SJSA1 (cell line): ENCODE measurements around the gene TMEM74B. TPM values are rescaled to one million over a fixed set of nuclear protein-coding genes. Genes with fewer than 3 reads are reported as not detected.

Source experiments
- DNase-seq, 2 experiments: peaks; one replicate each; pipeline ENCODE4 v3.0.0-alpha.2; 2015 to 2020; ENCODE audit warnings: low spot score in 2 of 2, low read depth in 1 of 2
- H3K27ac ChIP-seq: fragments of 250-450 bp; sonication (Bioruptor Pico); 2 replicates; pipeline ENCODE4 v1.5.1; 2020; ENCODE audit warnings: mild to moderate bottlenecking, moderate library complexity
- H3K27me3 ChIP-seq: fragments of 250-450 bp; sonication (Bioruptor Pico); replicated peaks from 2 replicates; pipeline ENCODE4 v1.5.1; 2020; ENCODE audit warnings: mild to moderate bottlenecking, moderate library complexity
- H3K36me3 ChIP-seq: fragments of 250-450 bp; sonication (Bioruptor Pico); 2 replicates; pipeline ENCODE4 v1.5.1; 2020; ENCODE audit warnings: mild to moderate bottlenecking
- H3K4me1 ChIP-seq: fragments of 250-450 bp; sonication (Bioruptor Pico); replicated peaks from 2 replicates; pipeline ENCODE4 v1.6.1; 2021; ENCODE audit warnings: mild to moderate bottlenecking
- H3K4me3 ChIP-seq: fragments of 250-450 bp; sonication (Bioruptor Pico); 2 replicates; pipeline ENCODE4 v1.5.1; 2020; ENCODE audit warnings: mild to moderate bottlenecking
- H3K9me3 ChIP-seq: fragments of 250-450 bp; sonication (Bioruptor Pico); replicated peaks from 2 replicates; pipeline ENCODE4 v1.5.1; 2020; ENCODE audit warnings: mild to moderate bottlenecking
- total RNA-seq: library from RNA; depleted of rRNA; stranded (reverse); fragments of >200 nt; shearing (Covaris generic); gene quantifications from 2 replicates; pipeline ENCODE4 v1.2.3, GENCODE V29; 2014

Gene TMEM74B
- total RNA-seq, 1 experiment from 2014 or later, result not detected

- H3K27me3 ChIP-seq, result 0 out of 2 replicates have a peak, but pooled peaks cover 6% of the 10 kb centered on the region
- no peak overlapping the region for H3K4me3 ChIP-seq
- H3K36me3 ChIP-seq, result no peaks in the 10 kb centered on the region
- H3K4me1 ChIP-seq, result no peaks in the 10 kb centered on the region
- no peak overlapping the region for H3K27ac ChIP-seq
- H3K9me3 ChIP-seq, result no peaks in the 10 kb centered on the region
- no peak for DNase-seq
These were observed 14.0 kb upstream of the TMEM74B start for GRCh38 chr20:1198751-1199150.

- Histone ChIP-seq H3K27me3 (0 out of 2 replicates have a peak, but pooled peaks cover 4% of the 10 kb centered on the region), H3K36me3 (no peaks in the 10 kb centered on the region), H3K4me1 (no peaks in the 10 kb centered on the region), H3K27ac (no peak overlapping the region), H3K9me3 (no peaks in the 10 kb centered on the region), H3K4me3 (no peak overlapping the region)
- no peak for DNase-seq
These were observed 13.0 kb upstream of the TMEM74B start for GRCh38 chr20:1197801-1198200.

- Histone ChIP-seq H3K4me1 (no peaks in the 10 kb centered on the region), H3K27me3 (0 out of 2 replicates have a peak, but pooled peaks cover 6% of the 10 kb centered on the region), H3K9me3 (no peaks in the 10 kb centered on the region), H3K36me3 (no peaks in the 10 kb centered on the region), H3K27ac (no peak overlapping the region), H3K4me3 (no peak overlapping the region)
- DNase-seq, result no peak
These were observed 11.9 kb upstream of the TMEM74B start for GRCh38 chr20:1196634-1197033.

GRCh38 chr20:1195226-1195625 lies 10.4 kb upstream of the TMEM74B start:
- no peak overlapping the region for H3K4me3 ChIP-seq
- DNase-seq, result no peak
- no peak overlapping the region for H3K27ac ChIP-seq
- no peaks in the 10 kb centered on the region for H3K9me3 ChIP-seq
- H3K4me1 ChIP-seq, result no peaks in the 10 kb centered on the region
- peaks cover 16% of the 10 kb centered on the region; the same call in 1 of the 2 replicates for H3K27me3 ChIP-seq
- H3K36me3 ChIP-seq, result no peaks in the 10 kb centered on the region

- Histone ChIP-seq H3K36me3 (no peaks in the 10 kb centered on the region), H3K4me3 (no peak overlapping the region), H3K27me3 (peaks cover 32% of the 10 kb centered on the region), H3K9me3 (no peaks in the 10 kb centered on the region), H3K4me1 (no peaks in the 10 kb centered on the region), H3K27ac (no peak overlapping the region)
- DNase-seq, result no peak
These were observed 6.5 kb upstream of the TMEM74B start for GRCh38 chr20:1191299-1191698.

GRCh38 chr20:1190847-1191246 lies 6.1 kb upstream of the TMEM74B start:
- DNase-seq, result no peak
- Histone ChIP-seq H3K36me3 (no peaks in the 10 kb centered on the region), H3K27me3 (peaks cover 36% of the 10 kb centered on the region), H3K27ac (no peak overlapping the region), H3K9me3 (no peaks in the 10 kb centered on the region), H3K4me1 (no peaks in the 10 kb centered on the region), H3K4me3 (no peak overlapping the region)

- H3K27me3 ChIP-seq, result peaks cover 41% of the 10 kb centered on the region
- H3K9me3 ChIP-seq, result no peaks in the 10 kb centered on the region
- no peaks in the 10 kb centered on the region for H3K36me3 ChIP-seq
- H3K27ac ChIP-seq, result no peak overlapping the region
- DNase-seq, result no peak
- H3K4me1 ChIP-seq, result peaks cover 3% of the 10 kb centered on the region; the same call in 1 of the 2 replicates
- no peak overlapping the region for H3K4me3 ChIP-seq
These were observed 5.0 kb upstream of the TMEM74B start for GRCh38 chr20:1189827-1190226.

- H3K27me3 ChIP-seq, result peaks cover 53% of the 10 kb centered on the region
- DNase-seq, result no peak
- H3K4me1 ChIP-seq, result peaks cover 3% of the 10 kb centered on the region; the same call in 1 of the 2 replicates
- H3K9me3 ChIP-seq, result no peaks in the 10 kb centered on the region
- H3K4me3 ChIP-seq, result no peak overlapping the region
- H3K36me3 ChIP-seq, result no peaks in the 10 kb centered on the region
- H3K27ac ChIP-seq, result no peak overlapping the region
These were observed 3.6 kb upstream of the TMEM74B start for GRCh38 chr20:1188347-1188746.

- H3K9me3 ChIP-seq, result no peaks in the 10 kb centered on the region
- H3K36me3 ChIP-seq, result no peaks in the 10 kb centered on the region
- peaks cover 59% of the 10 kb centered on the region for H3K27me3 ChIP-seq
- H3K27ac ChIP-seq, result no peak overlapping the region
- H3K4me3 ChIP-seq, result no peak overlapping the region
- no peak for DNase-seq
- peaks cover 3% of the 10 kb centered on the region; the same call in 1 of the 2 replicates for H3K4me1 ChIP-seq
These were observed 2.9 kb upstream of the TMEM74B start for GRCh38 chr20:1187605-1188171.

- Histone ChIP-seq H3K4me1 (peaks cover 3% of the 10 kb centered on the region; the same call in 1 of the 2 replicates), H3K27ac (no peak overlapping the region), H3K9me3 (no peaks in the 10 kb centered on the region), H3K27me3 (peaks cover 58% of the 10 kb centered on the region), H3K36me3 (no peaks in the 10 kb centered on the region), H3K4me3 (no peak overlapping the region)
- DNase-seq, result no peak
These were observed 1.7 kb upstream of the TMEM74B start for GRCh38 chr20:1186367-1186991.

GRCh38 chr20:1185790-1186334 lies 1.1 kb upstream of the TMEM74B start:
- DNase-seq, result peak in 1 of 2 experiments; percentile 16
- Histone ChIP-seq H3K27me3 (peaks cover 55% of the 10 kb centered on the region), H3K4me3 (no peak overlapping the region), H3K4me1 (peaks cover 3% of the 10 kb centered on the region; the same call in 1 of the 2 replicates), H3K9me3 (no peaks in the 10 kb centered on the region), H3K27ac (no peak overlapping the region), H3K36me3 (no peaks in the 10 kb centered on the region)

- no peaks in the 10 kb centered on the region for H3K36me3 ChIP-seq
- peaks cover 49% of the 10 kb centered on the region for H3K27me3 ChIP-seq
- no peak for DNase-seq
- H3K9me3 ChIP-seq, result no peaks in the 10 kb centered on the region
- H3K4me1 ChIP-seq, result peaks cover 3% of the 10 kb centered on the region; the same call in 1 of the 2 replicates
- no peak overlapping the region for H3K4me3 ChIP-seq
- H3K27ac ChIP-seq, result no peak overlapping the region
These were observed 548 bp upstream of the TMEM74B start for GRCh38 chr20:1185316-1185741.

GRCh38 chr20:1184260-1184637 lies 532 bp downstream of the TMEM74B start:
- Histone ChIP-seq H3K27me3 (peaks cover 48% of the 10 kb centered on the region), H3K9me3 (no peaks in the 10 kb centered on the region), H3K27ac (no peak overlapping the region), H3K4me1 (peaks cover 3% of the 10 kb centered on the region; the same call in 1 of the 2 replicates), H3K36me3 (no peaks in the 10 kb centered on the region), H3K4me3 (no peak overlapping the region)
- no peak for DNase-seq

GRCh38 chr20:1183153-1183552 lies 1.6 kb downstream of the TMEM74B start:
- no peak for DNase-seq
- Histone ChIP-seq H3K9me3 (no peaks in the 10 kb centered on the region), H3K4me1 (peaks cover 3% of the 10 kb centered on the region; the same call in 1 of the 2 replicates), H3K4me3 (no peak overlapping the region), H3K27ac (no peak overlapping the region), H3K36me3 (no peaks in the 10 kb centered on the region), H3K27me3 (peaks cover 45% of the 10 kb centered on the region)
